HCT116 (cell line): ENCODE measurements around the gene SLC22A15. TPM values are rescaled to one million over a fixed set of nuclear protein-coding genes. Genes with fewer than 3 reads are reported as not detected.

Experiments used
- ATAC-seq: fragments of 200-7000 bp; cut with Tn5 transposase; 2 replicates; pipeline ENCODE4 v1.9.1; 2020; ENCODE audit warnings: mild to moderate bottlenecking, moderate library complexity
- BruUV-seq: library from RNA; stranded (reverse); fragments of 400-500 nt; replicated peaks from 2 replicates; lab custom pipeline; 2021; lab: Mats Ljungman, UMichigan
- CTCF ChIA-PET: fragments of 300-600 bp; sonication (Branson Sonifier 250); formaldehyde crosslinking; loops from one replicate; lab custom pipeline; 2021; ENCODE audit warnings: antibody characterized with exemption; lab: Charles Lee
- POLR2A ChIA-PET: fragments of 300-600, 350-600 bp; sonication (Branson Sonifier 250); formaldehyde crosslinking; loops from one replicate; lab custom pipeline; 2021; ENCODE audit warnings: antibody characterized with exemption; lab: Charles Lee
- RAD21 ChIA-PET, 2 experiments: fragments of 300-600 bp; sonication (Branson Sonifier 250); formaldehyde crosslinking; loops; one replicate each; lab custom pipeline; 2023; ENCODE audit warnings: low total read pairs in 2 of 2; ENCODE audit not compliant: uncharacterized antibody in 2 of 2, unreplicated experiment in 2 of 2, low non-redundant PET in 1 of 2; lab: Charles Lee
- DNase-seq: peaks from one replicate; pipeline ENCODE4 v3.0.0-alpha.2; 2010; ENCODE audit warnings: low read depth, low spot score
- H2AFZ ChIP-seq: fragments of 200-600 bp; shearing (Covaris generic), sonication (generic); 2 replicates; pipeline ENCODE4 v1.6.1; 2017; ENCODE audit warnings: low read depth, mixed run types, mixed read lengths, antibody characterized with exemption, low read length; ENCODE audit not compliant: poor library complexity, severe bottlenecking
- H3K27ac ChIP-seq: 2 replicates; pipeline ENCODE4 v1.5.1; 2012; ENCODE audit warnings: low read depth, low read length
- H3K27me3 ChIP-seq: fragments of 200-600 bp; sonication (generic); 2 replicates; pipeline ENCODE4 v1.6.1; 2016; ENCODE audit warnings: mixed run types, low read length, mixed read lengths; ENCODE audit not compliant: insufficient read depth
- H3K36me3 ChIP-seq, 2 experiments: fragments of 200-500 bp in 1 of 2; fragments of 200-600 bp in 1 of 2; sonication (Bioruptor generic) in 1 of 2; sonication (generic) in 1 of 2; 2 replicates each; pipeline versions ENCODE4 v1.5.1 to v1.6.1; 2014 to 2016; ENCODE audit warnings: low read length in 2 of 2, inconsistent platforms in 1 of 2, mixed read lengths in 1 of 2, mixed run types in 1 of 2; ENCODE audit not compliant: insufficient read depth in 2 of 2, control insufficient read depth in 1 of 2
- H3K4me1 ChIP-seq, 2 experiments: fragments of 200-600 bp in 1 of 2; sonication (generic) in 1 of 2; 2 replicates each; pipeline versions ENCODE4 v1.5.1 to v1.6.1; 2012 to 2017; ENCODE audit warnings: low read length in 2 of 2, inconsistent platforms in 1 of 2, mild to moderate bottlenecking in 1 of 2, mixed read lengths in 1 of 2, mixed run types in 1 of 2, moderate library complexity in 1 of 2; ENCODE audit not compliant: insufficient read depth in 2 of 2, control insufficient read depth in 1 of 2
- H3K4me2 ChIP-seq: fragments of 200-600 bp; sonication (generic); 2 replicates; pipeline ENCODE4 v1.6.1; 2017; ENCODE audit warnings: mixed run types, low read length, mixed read lengths
- H3K4me3 ChIP-seq, 2 experiments: fragments of 200-600 bp in 1 of 2; sonication (generic) in 1 of 2; replicated peaks in 1 of 2; 2 replicates each; pipeline ENCODE4 v1.5.1; 2011 to 2016; ENCODE audit warnings: low read length in 2 of 2, control low read depth in 1 of 2, low read depth in 1 of 2, mild to moderate bottlenecking in 1 of 2, mixed read lengths in 1 of 2, mixed run types in 1 of 2
- H3K79me2 ChIP-seq: fragments of 200-600 bp; sonication (generic); 2 replicates; pipeline ENCODE4 v1.6.1; 2017; ENCODE audit warnings: mild to moderate bottlenecking, mixed run types, low read length, moderate library complexity, mixed read lengths; ENCODE audit not compliant: insufficient read depth
- H3K9ac ChIP-seq: fragments of 200-600 bp; sonication (generic); 2 replicates; pipeline ENCODE4 v1.6.1; 2016; ENCODE audit warnings: low read length, mixed read lengths
- H3K9me2 ChIP-seq: fragments of 200-600 bp; sonication (generic), shearing (Covaris generic); 2 replicates; pipeline ENCODE4 v1.6.1; 2017; ENCODE audit warnings: mixed run types, mild to moderate bottlenecking, moderate library complexity; ENCODE audit not compliant: insufficient read depth
- H3K9me3 ChIP-seq, 2 experiments: fragments of 200-500 bp in 1 of 2; fragments of 200-600 bp in 1 of 2; sonication (Bioruptor generic) in 1 of 2; sonication (generic) in 1 of 2; 2 replicates each; pipeline ENCODE4 v1.6.1; 2014 to 2017; ENCODE audit warnings: low read length in 2 of 2, mixed read lengths in 2 of 2, inconsistent platforms in 1 of 2, low read depth in 1 of 2, mild to moderate bottlenecking in 1 of 2, mixed run types in 1 of 2, moderate library complexity in 1 of 2; ENCODE audit not compliant: control insufficient read depth in 1 of 2, insufficient read depth in 1 of 2
- H4K20me1 ChIP-seq: fragments of 200-600 bp; sonication (generic), shearing (Covaris generic); 2 replicates; pipeline ENCODE4 v1.6.1; 2017; ENCODE audit warnings: mixed run types, mild to moderate bottlenecking, moderate library complexity; ENCODE audit not compliant: insufficient read depth
- CBX3 ChIP-seq: IDR thresholded peaks from 2 replicates; pipeline ENCODE4 v1.6.1; 2012; ENCODE audit warnings: low read depth
- CEBPB ChIP-seq: IDR thresholded peaks from 2 replicates; pipeline ENCODE4 v1.6.1; 2012; ENCODE audit warnings: low read depth
- EGR1 ChIP-seq: IDR thresholded peaks from 2 replicates; pipeline ENCODE4 v1.6.1; 2012; ENCODE audit warnings: low read depth
- ELF1 ChIP-seq: IDR thresholded peaks from 2 replicates; pipeline ENCODE4 v1.6.1; 2012; ENCODE audit warnings: low read depth, borderline replicate concordance
- EZH2 ChIP-seq: fragments of 200-600 bp; sonication (generic); IDR thresholded peaks from 2 replicates; pipeline ENCODE4 v1.6.1; 2017; ENCODE audit warnings: antibody characterized with exemption, mixed run types
- POLR2A ChIP-seq: IDR thresholded peaks from 2 replicates; pipeline ENCODE4 v1.7.0; 2011; ENCODE audit warnings: borderline replicate concordance; ENCODE audit not compliant: insufficient read depth, insufficient read length; ENCODE audit errors: extremely low read depth
- RAD21 ChIP-seq: IDR thresholded peaks from 2 replicates; pipeline ENCODE4 v1.6.1; 2012; ENCODE audit warnings: low read depth, mild to moderate bottlenecking
- TCF7L2 ChIP-seq: IDR thresholded peaks from 2 replicates; pipeline ENCODE4 v1.7.0; 2011; ENCODE audit warnings: borderline replicate concordance, inconsistent platforms; ENCODE audit not compliant: insufficient read depth, insufficient read length; ENCODE audit errors: extremely low read depth
- ZBTB33 ChIP-seq: IDR thresholded peaks from 2 replicates; pipeline ENCODE4 v1.6.1; 2011; ENCODE audit warnings: mild to moderate bottlenecking, low read length, moderate library complexity; ENCODE audit not compliant: insufficient replicate concordance; ENCODE audit errors: extremely low read depth
- intact Hi-C: fragments of 100-400 bp; cut with micrococcal nuclease; formaldehyde crosslinking; loops from 2 replicates; pipeline ENCODE4 v1.10.0; 2022
- total RNA-seq: library from RNA; stranded (reverse); gene quantifications from one replicate; pipeline ENCODE4 v1.2.1, GENCODE V29; 2021; ENCODE audit not compliant: unreplicated experiment
- TF ChIP-seq, protein P1 (sequence below): IDR thresholded peaks from 2 replicates; pipeline ENCODE4 v1.6.1; 2012

The SLC22A15 gene
- total RNA-seq, 1 experiment from 2014 or later = 3.1 TPM

DNA sequence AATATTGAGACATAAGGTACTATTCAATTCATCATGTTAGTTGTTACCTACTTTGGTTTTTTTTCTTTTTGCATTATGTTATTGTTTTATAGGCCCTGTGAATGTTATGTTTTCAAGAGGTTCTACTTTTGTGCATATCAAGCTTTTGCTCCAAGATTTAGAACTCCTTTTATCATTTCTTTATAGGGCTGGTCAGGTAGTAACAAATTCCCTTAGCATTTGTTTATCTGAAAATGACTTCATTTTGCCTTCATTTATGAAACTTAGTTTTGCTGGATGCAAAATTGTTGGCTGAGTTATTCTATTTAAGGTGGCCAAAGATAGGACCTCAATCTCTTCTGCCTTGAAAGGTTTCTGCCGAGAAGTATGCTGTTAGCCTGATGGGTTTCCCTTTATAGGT is 113.6 kb downstream of the SLC22A15 start:
- ChIA-PET CTCF (no interaction called here), POLR2A (interaction anchor here (0.6 kb wide), 1 partner anchor 315 kb away, joined by 3 read pairs; no protein-coding TSS in a partner anchor), RAD21 (no interaction called here)
- BruUV-seq = no TSS peak
- Histone ChIP-seq H3K9me2 (no peaks in the 10 kb centered on the region), H3K79me2 (no peaks in the 10 kb centered on the region), H3K4me2 (no peak overlapping the region), H4K20me1 (no peaks in the 10 kb centered on the region), H3K27ac (no peak overlapping the region), H3K4me1 (no peaks in the 10 kb centered on the region), H3K36me3 (no peaks in the 10 kb centered on the region), H3K27me3 (no peaks in the 10 kb centered on the region), H3K9me3 (no peaks in the 10 kb centered on the region), H2AFZ (no peak overlapping the region), H3K4me3 (no peak overlapping the region), H3K9ac (no peak overlapping the region)
- ATAC-seq (no peak), DNase-seq (no peak)
- TF ChIP-seq TCF7L2 (no peak), EGR1 (no peak), CEBPB (no peak), CBX3 (no peak), ZBTB33 (no peak), RAD21 (no peak), ELF1 (no peak), POLR2A (no peak), EZH2 (no peak)
- TF ChIP-seq, protein P1, sequence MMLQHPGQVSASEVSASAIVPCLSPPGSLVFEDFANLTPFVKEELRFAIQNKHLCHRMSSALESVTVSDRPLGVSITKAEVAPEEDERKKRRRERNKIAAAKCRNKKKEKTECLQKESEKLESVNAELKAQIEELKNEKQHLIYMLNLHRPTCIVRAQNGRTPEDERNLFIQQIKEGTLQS = no peak
- intact Hi-C loops = no loop called here
